A172 (cell line): ENCODE results near the gene PTH1R. TPM values are rescaled to one million over a fixed set of nuclear protein-coding genes. Genes with fewer than 3 reads are reported as not detected.
A peak's percentile ranks its signal among the peaks of the same experiment; 100 is the strongest.

ENCODE experiments used
- DNase-seq: peaks from one replicate; pipeline ENCODE4 v3.0.0-alpha.2; 2015; ENCODE audit warnings: low spot score
- total RNA-seq: library from RNA; depleted of rRNA; stranded (reverse); fragments of >200 nt; shearing (Covaris generic); gene quantifications from 2 replicates; pipeline ENCODE4 v1.2.3, GENCODE V29; 2014

Gene PTH1R
- total RNA-seq, 1 experiment from 2014 or later = 2.8 TPM

DNA sequence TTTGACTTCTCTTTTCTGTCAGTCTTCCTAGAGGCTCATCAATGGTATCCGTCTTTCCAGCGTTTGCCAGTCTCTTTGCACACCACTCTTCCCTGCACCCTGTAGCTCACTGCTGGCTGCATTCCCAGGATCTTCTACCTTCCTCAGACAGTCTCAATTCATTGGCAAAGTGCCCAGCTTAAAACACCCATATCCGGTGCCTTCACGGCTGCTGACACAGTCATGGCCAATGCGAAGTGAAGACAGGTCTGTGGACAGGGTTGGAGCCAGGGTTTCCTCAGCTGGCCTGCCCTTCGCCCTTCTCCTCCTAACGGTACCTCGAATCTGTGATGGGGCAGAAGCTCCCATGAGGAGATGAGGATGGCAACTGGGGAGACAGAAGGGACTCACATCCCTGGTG, 36.1 kb downstream of the PTH1R start:
- peak; percentile 77 for DNase-seq

GRCh38 chr3:46914849-46915248, 37.3 kb downstream of the PTH1R start:
- no peak for DNase-seq

DNA sequence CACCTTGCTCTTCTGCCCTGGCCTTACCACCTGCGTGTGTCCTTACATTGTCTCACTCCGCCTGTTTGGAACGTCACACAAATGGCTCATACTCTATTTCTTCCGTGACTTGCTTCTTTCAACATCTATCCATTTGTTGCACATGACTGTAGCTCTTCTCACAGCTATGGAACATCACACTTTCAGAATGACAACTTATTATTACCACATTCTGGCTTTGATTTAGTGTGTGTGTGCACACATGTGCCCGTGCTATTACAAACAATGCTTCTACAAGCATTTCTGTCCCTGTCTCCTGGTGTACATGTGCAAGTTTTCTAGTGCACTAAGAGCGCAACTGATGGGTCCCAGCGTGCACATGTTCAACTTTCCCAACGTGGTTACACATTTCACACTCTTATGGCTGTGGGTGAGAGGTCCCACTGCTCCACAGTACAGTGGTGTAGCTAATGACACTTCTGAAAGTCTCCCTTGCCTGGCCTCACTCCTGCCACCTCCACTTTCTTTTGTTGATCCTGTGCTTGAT, 37.8 kb downstream of the PTH1R start:
- no peak for DNase-seq

GRCh38 chr3:46916278-46916677, 38.8 kb downstream of the PTH1R start:
- DNase-seq = no peak

DNA sequence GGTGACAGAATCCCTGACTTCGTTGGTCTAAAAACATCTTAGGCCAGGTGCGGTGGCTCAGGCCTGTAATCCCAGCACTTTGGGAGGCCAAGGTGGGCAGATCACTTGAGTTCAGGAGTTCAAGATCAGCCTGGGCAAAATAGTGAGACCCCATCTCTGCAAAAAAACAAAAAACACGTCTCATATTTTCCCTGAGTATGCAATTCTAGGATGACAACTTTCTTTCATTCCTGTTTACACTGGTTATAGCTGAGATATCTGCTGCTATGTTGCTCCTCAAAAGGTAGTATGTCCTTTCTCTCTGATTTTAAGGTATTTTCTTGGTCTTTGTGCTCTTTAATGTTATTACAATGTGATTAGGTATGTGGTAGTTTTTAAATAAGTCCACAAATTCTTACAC, 39.3 kb downstream of the PTH1R start:
- DNase-seq = no peak

DNA sequence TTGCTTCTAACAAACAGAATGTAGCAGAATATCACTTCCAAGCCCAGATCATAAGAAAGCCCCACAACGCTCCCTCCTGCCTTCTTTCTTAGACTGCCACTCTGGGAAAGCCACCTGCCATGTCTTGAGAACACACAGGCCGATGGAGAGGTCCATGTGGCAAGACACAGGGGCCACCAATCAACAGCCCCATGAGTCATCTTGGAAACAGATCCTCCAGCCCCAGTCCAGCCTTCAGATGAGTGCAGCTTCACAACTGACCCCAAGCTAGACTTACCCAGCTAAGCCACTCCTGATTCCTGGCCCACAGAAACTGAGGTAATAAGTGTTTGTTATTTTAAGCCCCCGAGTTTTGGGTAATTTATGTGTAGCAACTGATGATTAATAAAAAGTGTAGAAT, 39.7 kb downstream of the PTH1R start:
- no peak for DNase-seq

- no peak for DNase-seq
Measured at GRCh38 chr3:46918202-46918601, 40.7 kb downstream of the PTH1R start.

- no peak for DNase-seq
Measured at GRCh38 chr3:46918634-46919033, 41.1 kb downstream of the PTH1R start.

- no peak for DNase-seq
Measured at GRCh38 chr3:46921041-46921440, 43.5 kb downstream of the PTH1R start.

DNA sequence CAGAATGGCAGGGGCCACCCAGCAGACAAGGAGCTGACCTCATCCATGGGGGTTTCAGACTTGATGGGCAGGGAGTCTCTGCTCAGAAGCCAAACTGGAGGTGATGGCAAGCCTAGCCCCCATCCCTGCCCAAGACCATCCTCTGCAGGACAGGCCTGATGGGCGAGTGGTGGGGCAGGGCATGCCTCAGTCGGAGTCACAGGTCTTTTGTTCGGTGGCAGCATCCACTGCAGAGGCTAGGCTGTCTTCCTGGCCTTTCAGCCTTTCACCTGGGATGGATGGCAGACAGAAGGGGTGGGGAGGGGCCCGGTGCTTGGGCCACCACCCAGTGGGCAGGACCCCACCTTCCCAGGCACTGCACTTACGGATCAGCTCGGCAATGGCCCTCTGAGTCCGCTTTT, 44.4 kb downstream of the PTH1R start:
- DNase-seq = no peak

DNA sequence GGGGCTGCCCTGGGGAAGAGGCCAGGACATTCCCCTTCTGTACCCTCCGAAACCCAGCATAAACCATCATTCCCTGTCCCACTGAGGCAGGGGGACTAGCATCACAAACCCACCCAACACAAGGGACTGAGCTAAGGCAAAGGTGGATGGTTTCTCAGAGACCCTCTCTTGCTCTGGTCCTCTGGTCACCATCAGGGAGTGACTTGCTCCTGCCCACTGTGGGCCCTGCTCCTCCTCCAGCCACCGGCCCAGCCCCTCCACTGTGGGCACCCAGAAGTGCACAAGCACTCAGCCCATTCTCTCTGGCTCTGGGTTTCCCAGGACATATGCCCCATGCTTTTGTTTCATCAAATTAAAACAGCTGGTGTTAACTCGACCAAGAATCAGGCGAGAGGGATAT, 44.9 kb downstream of the PTH1R start:
- no peak for DNase-seq

DNA sequence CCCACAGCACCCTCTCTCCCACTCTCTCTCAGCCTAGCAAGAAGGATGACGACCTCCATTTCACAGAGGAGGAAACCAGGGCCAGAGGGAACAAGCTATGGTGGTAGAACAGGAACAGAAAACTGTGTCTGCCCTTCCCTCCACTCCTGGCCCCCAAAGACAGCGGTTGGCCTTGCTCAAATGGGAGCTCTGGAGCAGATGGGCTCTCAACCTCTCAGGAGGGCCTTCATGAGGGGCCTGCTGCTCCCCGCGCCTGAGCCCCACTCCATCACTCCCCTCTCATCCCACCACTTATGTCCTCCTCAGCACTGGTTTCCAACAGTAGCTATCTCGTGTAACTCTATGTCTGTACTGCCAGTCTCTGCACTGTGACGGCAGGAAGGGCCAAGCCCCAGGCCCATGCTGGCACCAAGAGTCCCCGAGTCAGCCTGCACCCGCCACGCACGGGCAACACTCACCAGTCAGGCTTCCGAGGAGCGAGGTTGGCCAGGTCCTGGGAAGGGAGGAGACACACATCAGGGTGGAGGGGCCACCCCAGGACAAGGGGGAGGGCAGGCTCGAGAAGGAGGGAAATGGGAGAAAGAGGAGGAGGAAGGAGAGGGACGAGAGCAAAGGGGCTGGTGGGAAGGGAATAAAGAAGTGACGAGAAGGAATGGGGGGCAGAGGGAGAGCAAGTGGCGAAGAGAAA, 45.5 kb downstream of the PTH1R start:
- DNase-seq = no peak

DNA sequence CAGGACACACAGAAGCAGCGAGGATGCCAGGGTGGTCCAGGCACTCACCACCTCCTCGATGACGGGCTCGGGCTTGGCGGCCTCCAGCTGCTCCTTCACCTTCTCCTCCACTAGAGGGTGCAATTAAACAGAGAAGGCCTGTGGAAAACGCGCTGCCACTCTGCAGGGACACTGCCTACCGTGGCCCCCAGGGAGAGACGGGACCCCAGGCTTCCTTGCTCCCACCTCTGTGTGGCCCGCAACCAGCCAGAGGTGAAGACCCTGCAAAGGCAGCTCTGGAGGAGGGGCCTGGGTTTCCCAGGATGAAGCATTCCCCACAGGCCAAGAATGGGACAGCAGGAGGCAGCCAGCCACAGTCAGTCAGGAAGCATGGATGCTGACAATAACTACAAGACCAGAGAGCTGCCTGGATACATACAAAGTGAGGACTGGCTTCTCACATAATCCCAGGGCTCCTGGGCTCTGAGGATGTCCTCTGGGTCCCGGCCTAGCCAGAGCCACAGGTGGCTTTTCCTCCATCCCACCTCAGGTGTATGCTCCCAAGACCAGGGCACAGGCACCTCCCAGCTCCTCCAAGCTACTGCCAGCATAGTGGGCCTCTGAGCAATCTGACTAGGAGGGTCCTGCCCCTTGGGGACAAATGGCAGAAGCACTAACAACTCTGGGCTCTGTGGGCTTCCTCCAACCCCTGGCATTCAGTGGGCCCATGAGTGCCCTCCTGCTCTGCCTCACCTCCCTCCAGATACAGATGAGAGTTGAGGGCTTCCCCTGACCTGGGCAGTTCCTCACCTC, 46.2 kb downstream of the PTH1R start:
- no peak for DNase-seq

GRCh38 chr3:46924921-46925584, 47.5 kb downstream of the PTH1R start:
- no peak for DNase-seq

DNA sequence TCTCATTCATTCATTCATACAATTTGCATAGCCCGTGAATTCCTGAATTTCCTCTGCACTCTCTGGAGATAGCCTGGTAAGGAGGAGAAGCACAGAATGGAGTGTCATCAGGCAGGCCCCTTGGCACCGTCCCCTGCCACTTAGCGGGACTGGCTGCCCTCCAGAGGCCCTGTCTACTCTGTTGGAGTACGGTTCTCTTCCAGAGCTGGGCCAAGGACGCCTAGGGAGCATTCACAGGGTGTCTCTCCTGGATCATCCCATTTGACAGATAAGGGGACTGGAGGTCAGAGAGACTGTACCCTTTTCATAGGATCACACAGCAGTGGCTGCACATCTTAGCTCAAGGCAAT, 48.0 kb downstream of the PTH1R start:
- no peak for DNase-seq

DNA sequence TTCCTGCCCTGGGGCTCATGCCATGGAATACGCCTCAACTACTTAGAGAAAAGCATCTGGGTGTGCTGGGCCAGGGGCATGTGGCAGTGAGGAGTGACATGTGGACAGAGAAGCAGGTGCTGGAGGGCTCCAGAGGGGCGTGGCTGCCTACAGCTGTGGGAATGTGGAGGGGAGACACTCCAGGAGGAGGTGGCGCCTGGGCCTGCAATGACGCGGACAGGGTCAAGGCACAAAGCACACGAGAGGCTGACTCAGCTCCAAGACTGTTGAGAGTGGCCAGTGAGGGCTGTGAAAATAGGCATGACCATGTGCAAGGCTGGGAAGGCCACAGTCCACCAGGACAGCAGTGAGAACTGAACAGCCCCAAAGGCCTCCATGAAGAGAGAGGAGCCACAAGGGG, 48.5 kb downstream of the PTH1R start:
- no peak for DNase-seq

DNA sequence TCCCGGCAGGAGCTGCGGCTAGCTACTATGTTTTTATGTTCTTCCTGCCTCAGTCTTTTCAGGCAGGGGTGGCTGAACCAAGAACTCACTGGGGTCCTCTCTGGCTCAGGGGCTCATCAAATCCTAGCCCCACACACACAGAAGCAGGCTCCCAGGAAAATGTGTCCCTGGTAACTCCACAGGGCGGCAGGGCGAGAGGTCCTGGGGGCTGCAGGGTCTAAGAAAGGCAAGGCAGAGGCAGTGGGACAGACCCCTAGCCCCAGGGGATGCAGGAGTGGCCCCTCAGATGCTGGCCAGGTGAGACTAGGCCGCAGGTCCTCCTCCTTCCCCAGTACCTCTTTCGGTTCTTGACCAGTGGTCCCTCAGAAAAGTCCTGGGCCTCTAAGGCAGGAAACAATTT, 48.9 kb downstream of the PTH1R start:
- no peak for DNase-seq

- DNase-seq = no peak
Measured at GRCh38 chr3:46926871-46927717, 49.6 kb downstream of the PTH1R start.

GRCh38 chr3:46927718-46928073, 50.2 kb downstream of the PTH1R start:
- DNase-seq = no peak

GRCh38 chr3:46928282-46928681, 50.8 kb downstream of the PTH1R start:
- no peak for DNase-seq

DNA sequence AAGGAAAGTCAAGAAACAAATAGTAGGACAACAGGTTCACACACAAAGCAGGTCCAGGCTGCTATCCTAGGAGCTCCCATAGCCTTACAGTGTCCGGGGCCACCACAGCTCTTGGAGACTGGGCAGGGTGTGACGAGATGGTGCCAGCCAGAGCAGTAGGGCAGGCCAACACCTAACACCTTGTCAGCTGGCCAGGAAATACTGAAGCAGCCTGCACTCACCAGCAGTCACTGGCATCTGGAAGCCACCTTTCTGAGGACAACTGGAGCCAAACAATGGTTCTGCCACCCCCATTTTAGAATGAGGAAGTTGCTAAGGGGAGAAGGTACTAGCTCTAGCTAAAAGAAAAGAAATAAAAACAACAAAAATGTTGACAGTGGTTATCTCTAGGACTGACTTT, 51.8 kb downstream of the PTH1R start:
- DNase-seq = no peak
